ENCODE measurements around the gene PCCA. TPM values are rescaled to one million over a fixed set of nuclear protein-coding genes. Genes with fewer than 3 reads are reported as not detected.

Gene PCCA
- total RNA-seq, 1 donor from 2014 or later, result 66.8 TPM

- Mint-ChIP-seq H3K36me3 (ENCODE audit: unreplicated experiment) (peaks cover 4% of the 10 kb centered on the region), H3K27me3 (ENCODE audit: unreplicated experiment) (peaks cover 3% of the 10 kb centered on the region), H3K4me1 (ENCODE audit: low read depth, unreplicated experiment) (peaks cover 18% of the 10 kb centered on the region), H3K4me3 (ENCODE audit: unreplicated experiment) (no peak overlapping the region), H3K27ac (ENCODE audit: unreplicated experiment) (peak overlapping the region; percentile 30), H3K9me3 (ENCODE audit: unreplicated experiment) (peaks cover 1% of the 10 kb centered on the region)
- TF ChIP-seq CTCF (IDR thresholded peaks at IDR 0.05; ENCODE audit: partially characterized antibody, unreplicated experiment), result no peak
- DNase-seq, result no peak
These were observed 395.0 kb downstream of the PCCA start for GRCh38 chr13:100483841-100484381.

GRCh38 chr13:100484702-100485101 lies 395.8 kb downstream of the PCCA start:
- Mint-ChIP-seq H3K27me3 (ENCODE audit: unreplicated experiment) (peaks cover 3% of the 10 kb centered on the region), H3K4me1 (ENCODE audit: low read depth, unreplicated experiment) (peaks cover 18% of the 10 kb centered on the region), H3K9me3 (ENCODE audit: unreplicated experiment) (peaks cover 3% of the 10 kb centered on the region), H3K4me3 (ENCODE audit: unreplicated experiment) (no peak overlapping the region), H3K36me3 (ENCODE audit: unreplicated experiment) (peaks cover 4% of the 10 kb centered on the region), H3K27ac (ENCODE audit: unreplicated experiment) (no peak overlapping the region)
- no peak for DNase-seq
- no peak for TF ChIP-seq CTCF (IDR thresholded peaks at IDR 0.05; ENCODE audit: partially characterized antibody, unreplicated experiment)

- peaks cover 3% of the 10 kb centered on the region for H3K27me3 Mint-ChIP-seq (ENCODE audit: unreplicated experiment)
- H3K4me1 Mint-ChIP-seq (ENCODE audit: low read depth, unreplicated experiment), result peaks cover 19% of the 10 kb centered on the region
- H3K9me3 Mint-ChIP-seq (ENCODE audit: unreplicated experiment), result peaks cover 4% of the 10 kb centered on the region
- H3K36me3 Mint-ChIP-seq (ENCODE audit: unreplicated experiment), result peaks cover 4% of the 10 kb centered on the region
- DNase-seq, result no peak
- H3K27ac Mint-ChIP-seq (ENCODE audit: unreplicated experiment), result no peak overlapping the region
- TF ChIP-seq CTCF (IDR thresholded peaks at IDR 0.05; ENCODE audit: partially characterized antibody, unreplicated experiment), result no peak
- H3K4me3 Mint-ChIP-seq (ENCODE audit: unreplicated experiment), result no peak overlapping the region
These were observed 396.4 kb downstream of the PCCA start for GRCh38 chr13:100485265-100485664.

- DNase-seq, result no peak
- Mint-ChIP-seq H3K36me3 (ENCODE audit: unreplicated experiment) (no peaks in the 10 kb centered on the region), H3K27ac (ENCODE audit: unreplicated experiment) (no peak overlapping the region), H3K27me3 (ENCODE audit: unreplicated experiment) (peaks cover 3% of the 10 kb centered on the region), H3K9me3 (ENCODE audit: unreplicated experiment) (peaks cover 4% of the 10 kb centered on the region), H3K4me1 (ENCODE audit: low read depth, unreplicated experiment) (peaks cover 15% of the 10 kb centered on the region), H3K4me3 (ENCODE audit: unreplicated experiment) (no peak overlapping the region)
- TF ChIP-seq CTCF (IDR thresholded peaks at IDR 0.05; ENCODE audit: partially characterized antibody, unreplicated experiment), result no peak
These were observed 401.8 kb downstream of the PCCA start for GRCh38 chr13:100490692-100491091.

- H3K36me3 Mint-ChIP-seq (ENCODE audit: unreplicated experiment), result no peaks in the 10 kb centered on the region
- H3K27me3 Mint-ChIP-seq (ENCODE audit: unreplicated experiment), result peaks cover 3% of the 10 kb centered on the region
- no peak for DNase-seq
- H3K9me3 Mint-ChIP-seq (ENCODE audit: unreplicated experiment), result peaks cover 4% of the 10 kb centered on the region
- no peak overlapping the region for H3K4me3 Mint-ChIP-seq (ENCODE audit: unreplicated experiment)
- TF ChIP-seq CTCF (IDR thresholded peaks at IDR 0.05; ENCODE audit: partially characterized antibody, unreplicated experiment), result no peak
- no peak overlapping the region for H3K27ac Mint-ChIP-seq (ENCODE audit: unreplicated experiment)
- peaks cover 15% of the 10 kb centered on the region for H3K4me1 Mint-ChIP-seq (ENCODE audit: low read depth, unreplicated experiment)
These were observed 402.4 kb downstream of the PCCA start for GRCh38 chr13:100491164-100491842.

Data from glutamatergic neuron (in vitro differentiated cells).